K562 (cell line): ENCODE measurements around the gene KCND3. TPM values are rescaled to one million over a fixed set of nuclear protein-coding genes. Genes with fewer than 3 reads are reported as not detected.
A peak's percentile ranks its signal among the peaks of the same experiment; 100 is the strongest.

Experiments
- CCNT2 ChIP-seq: IDR thresholded peaks from 2 replicates; pipeline ENCODE4 v1.6.1; 2011; ENCODE audit warnings: borderline replicate concordance, low read depth, mild to moderate bottlenecking, moderate library complexity, mixed read lengths, low read length; ENCODE audit not compliant: insufficient read length; ENCODE audit errors: extremely low read depth
- LCOR ChIP-seq: sonication (generic); formaldehyde crosslinking; IDR thresholded peaks from 2 replicates; pipeline ENCODE4 v1.8.0; 2022; ENCODE audit warnings: mild to moderate bottlenecking, missing genetic modification reagents
- MEF2D ChIP-seq: conservative IDR thresholded peaks from 2 replicates; pipeline ENCODE4 v1.6.1; 2016; ENCODE audit warnings: low read depth, missing genetic modification characterization, missing compliant biosample characterization
- NR1H2 ChIP-seq: sonication (generic); formaldehyde crosslinking; IDR thresholded peaks from 2 replicates; pipeline ENCODE4 v1.4.0; 2020; ENCODE audit warnings: mild to moderate bottlenecking, missing genetic modification reagents
- POLR2H ChIP-seq: IDR thresholded peaks from 2 replicates; pipeline ENCODE4 v1.6.1; 2016; ENCODE audit warnings: missing genetic modification characterization, low read depth, mild to moderate bottlenecking, control low read depth, missing compliant biosample characterization, moderate library complexity
- ZNF717 ChIP-seq: fragments of 250-450 bp; sonication (Bioruptor Pico); IDR thresholded peaks from 2 replicates; pipeline ENCODE4 v1.5.0; 2021
- polyA plus RNA-seq, 8 experiments: library from polyadenylated mRNA; depleted of rRNA in 4 of 8; stranded (reverse) in 5 of 8; unstranded in 3 of 8; fragments of >200 nt; fragmentation: Nextera tagmentation in 2 of 8; fragmentation: Illumina TruSeq in 1 of 8; extraction: Ambion mirVana in 2 of 8; extraction: Trizol in 1 of 8; gene quantifications; 2 replicates each; pipeline versions ENCODE4 v1.2.1 to v1.2.3, GENCODE V29; 2011 to 2014; ENCODE audit warnings: inconsistent platforms in 1 of 8, missing spikeins in 1 of 8
- total RNA-seq, 7 experiments: library from RNA; depleted of rRNA in 6 of 7; stranded (reverse); fragments of >200 nt in 6 of 7; fragmentation: Illumina TruSeq in 2 of 7; extraction: Trizol in 2 of 7; gene quantifications; 2 replicates each; pipeline versions ENCODE4 v1.2.1 to v1.2.3, GENCODE V29; 2011 to 2021; ENCODE audit warnings: low replicate concordance in 1 of 7
- TF ChIP-seq, protein P1 (sequence below): sonication (generic); formaldehyde crosslinking; IDR thresholded peaks from 2 replicates; pipeline ENCODE4 v1.8.1; 2023; ENCODE audit warnings: missing genetic modification reagents, mild to moderate bottlenecking, borderline replicate concordance
- TF ChIP-seq, protein P2 (sequence below): fragments of 250-450 bp; sonication (Bioruptor Pico); IDR thresholded peaks from 2 replicates; pipeline ENCODE4 v1.4.0; 2020; ENCODE audit warnings: mild to moderate bottlenecking, moderate library complexity, borderline replicate concordance
- TF ChIP-seq, protein P3 (sequence below): fragments of 250-450 bp; sonication (Bioruptor Pico); IDR thresholded peaks from 2 replicates; pipeline ENCODE4 v1.5.0; 2021
- TF ChIP-seq, protein P4 (sequence below): fragments of 250-450 bp; sonication (Bioruptor Pico); IDR thresholded peaks from 2 replicates; pipeline ENCODE4 v1.5.0; 2022; ENCODE audit warnings: mild to moderate bottlenecking

KCND3 gene
- total and polyA plus RNA-seq, 9 of the 15 experiments (the other 6 are each of a cell fraction or from before 2014, with no cell fraction given), result not detected

DNA sequence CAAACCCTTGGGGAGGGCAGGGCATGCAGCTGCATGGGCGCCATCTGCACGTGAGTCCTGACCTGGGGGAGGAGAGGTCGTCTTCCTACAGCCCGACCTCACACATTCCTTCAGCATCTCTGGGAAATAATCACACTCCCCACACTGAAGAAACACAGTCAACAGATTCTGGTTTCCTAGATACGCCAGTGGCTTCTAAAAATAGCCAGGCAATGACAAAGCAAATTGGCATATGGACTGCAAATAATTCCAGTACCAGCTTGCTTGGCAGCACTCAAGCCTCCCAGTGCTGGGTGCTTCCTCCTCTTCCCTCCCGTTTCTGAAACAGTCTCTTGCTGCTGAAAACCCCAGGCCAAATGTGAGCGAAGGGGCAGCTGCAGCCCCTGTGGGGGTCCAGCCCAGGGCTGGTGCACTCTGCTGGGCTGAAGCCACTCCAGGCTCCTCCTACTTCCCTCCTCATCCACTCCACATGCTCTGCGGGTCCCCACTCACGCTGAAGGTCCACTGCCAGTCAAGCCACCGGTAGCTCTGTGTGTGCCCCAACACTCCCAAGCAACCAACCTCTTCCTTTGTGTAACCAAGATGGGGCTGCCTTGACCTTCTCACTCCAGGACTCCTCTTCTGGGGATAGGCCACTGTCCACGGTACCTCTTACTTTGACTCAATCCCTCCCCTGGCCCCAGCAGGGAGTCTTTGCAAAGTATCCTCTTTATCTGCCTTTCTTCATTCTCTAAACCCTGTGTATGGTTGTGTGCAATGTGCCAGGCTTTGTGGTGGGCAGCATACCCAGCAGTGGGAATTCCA lies 69.0 kb downstream of the KCND3 start (continued):
- TF ChIP-seq, protein P1, sequence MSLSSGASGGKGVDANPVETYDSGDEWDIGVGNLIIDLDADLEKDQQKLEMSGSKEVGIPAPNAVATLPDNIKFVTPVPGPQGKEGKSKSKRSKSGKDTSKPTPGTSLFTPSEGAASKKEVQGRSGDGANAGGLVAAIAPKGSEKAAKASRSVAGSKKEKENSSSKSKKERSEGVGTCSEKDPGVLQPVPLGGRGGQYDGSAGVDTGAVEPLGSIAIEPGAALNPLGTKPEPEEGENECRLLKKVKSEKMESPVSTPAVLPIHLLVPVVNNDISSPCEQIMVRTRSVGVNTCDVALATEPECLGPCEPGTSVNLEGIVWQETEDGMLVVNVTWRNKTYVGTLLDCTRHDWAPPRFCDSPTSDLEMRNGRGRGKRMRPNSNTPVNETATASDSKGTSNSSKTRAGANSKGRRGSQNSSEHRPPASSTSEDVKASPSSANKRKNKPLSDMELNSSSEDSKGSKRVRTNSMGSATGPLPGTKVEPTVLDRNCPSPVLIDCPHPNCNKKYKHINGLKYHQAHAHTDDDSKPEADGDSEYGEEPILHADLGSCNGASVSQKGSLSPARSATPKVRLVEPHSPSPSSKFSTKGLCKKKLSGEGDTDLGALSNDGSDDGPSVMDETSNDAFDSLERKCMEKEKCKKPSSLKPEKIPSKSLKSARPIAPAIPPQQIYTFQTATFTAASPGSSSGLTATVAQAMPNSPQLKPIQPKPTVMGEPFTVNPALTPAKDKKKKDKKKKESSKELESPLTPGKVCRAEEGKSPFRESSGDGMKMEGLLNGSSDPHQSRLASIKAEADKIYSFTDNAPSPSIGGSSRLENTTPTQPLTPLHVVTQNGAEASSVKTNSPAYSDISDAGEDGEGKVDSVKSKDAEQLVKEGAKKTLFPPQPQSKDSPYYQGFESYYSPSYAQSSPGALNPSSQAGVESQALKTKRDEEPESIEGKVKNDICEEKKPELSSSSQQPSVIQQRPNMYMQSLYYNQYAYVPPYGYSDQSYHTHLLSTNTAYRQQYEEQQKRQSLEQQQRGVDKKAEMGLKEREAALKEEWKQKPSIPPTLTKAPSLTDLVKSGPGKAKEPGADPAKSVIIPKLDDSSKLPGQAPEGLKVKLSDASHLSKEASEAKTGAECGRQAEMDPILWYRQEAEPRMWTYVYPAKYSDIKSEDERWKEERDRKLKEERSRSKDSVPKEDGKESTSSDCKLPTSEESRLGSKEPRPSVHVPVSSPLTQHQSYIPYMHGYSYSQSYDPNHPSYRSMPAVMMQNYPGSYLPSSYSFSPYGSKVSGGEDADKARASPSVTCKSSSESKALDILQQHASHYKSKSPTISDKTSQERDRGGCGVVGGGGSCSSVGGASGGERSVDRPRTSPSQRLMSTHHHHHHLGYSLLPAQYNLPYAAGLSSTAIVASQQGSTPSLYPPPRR (CRISPR knock-in tag), result no peak
- TF ChIP-seq POLR2H, result no peak
- TF ChIP-seq, protein P2, sequence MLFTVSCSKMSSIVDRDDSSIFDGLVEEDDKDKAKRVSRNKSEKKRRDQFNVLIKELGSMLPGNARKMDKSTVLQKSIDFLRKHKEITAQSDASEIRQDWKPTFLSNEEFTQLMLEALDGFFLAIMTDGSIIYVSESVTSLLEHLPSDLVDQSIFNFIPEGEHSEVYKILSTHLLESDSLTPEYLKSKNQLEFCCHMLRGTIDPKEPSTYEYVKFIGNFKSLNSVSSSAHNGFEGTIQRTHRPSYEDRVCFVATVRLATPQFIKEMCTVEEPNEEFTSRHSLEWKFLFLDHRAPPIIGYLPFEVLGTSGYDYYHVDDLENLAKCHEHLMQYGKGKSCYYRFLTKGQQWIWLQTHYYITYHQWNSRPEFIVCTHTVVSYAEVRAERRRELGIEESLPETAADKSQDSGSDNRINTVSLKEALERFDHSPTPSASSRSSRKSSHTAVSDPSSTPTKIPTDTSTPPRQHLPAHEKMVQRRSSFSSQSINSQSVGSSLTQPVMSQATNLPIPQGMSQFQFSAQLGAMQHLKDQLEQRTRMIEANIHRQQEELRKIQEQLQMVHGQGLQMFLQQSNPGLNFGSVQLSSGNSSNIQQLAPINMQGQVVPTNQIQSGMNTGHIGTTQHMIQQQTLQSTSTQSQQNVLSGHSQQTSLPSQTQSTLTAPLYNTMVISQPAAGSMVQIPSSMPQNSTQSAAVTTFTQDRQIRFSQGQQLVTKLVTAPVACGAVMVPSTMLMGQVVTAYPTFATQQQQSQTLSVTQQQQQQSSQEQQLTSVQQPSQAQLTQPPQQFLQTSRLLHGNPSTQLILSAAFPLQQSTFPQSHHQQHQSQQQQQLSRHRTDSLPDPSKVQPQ, result no peak
- TF ChIP-seq NR1H2, result no peak
- TF ChIP-seq, protein P3, sequence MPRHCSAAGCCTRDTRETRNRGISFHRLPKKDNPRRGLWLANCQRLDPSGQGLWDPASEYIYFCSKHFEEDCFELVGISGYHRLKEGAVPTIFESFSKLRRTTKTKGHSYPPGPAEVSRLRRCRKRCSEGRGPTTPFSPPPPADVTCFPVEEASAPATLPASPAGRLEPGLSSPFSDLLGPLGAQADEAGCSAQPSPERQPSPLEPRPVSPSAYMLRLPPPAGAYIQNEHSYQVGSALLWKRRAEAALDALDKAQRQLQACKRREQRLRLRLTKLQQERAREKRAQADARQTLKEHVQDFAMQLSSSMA, result no peak
- TF ChIP-seq LCOR, result no peak
- peak; percentile 87 for TF ChIP-seq MEF2D
- TF ChIP-seq, protein P4, sequence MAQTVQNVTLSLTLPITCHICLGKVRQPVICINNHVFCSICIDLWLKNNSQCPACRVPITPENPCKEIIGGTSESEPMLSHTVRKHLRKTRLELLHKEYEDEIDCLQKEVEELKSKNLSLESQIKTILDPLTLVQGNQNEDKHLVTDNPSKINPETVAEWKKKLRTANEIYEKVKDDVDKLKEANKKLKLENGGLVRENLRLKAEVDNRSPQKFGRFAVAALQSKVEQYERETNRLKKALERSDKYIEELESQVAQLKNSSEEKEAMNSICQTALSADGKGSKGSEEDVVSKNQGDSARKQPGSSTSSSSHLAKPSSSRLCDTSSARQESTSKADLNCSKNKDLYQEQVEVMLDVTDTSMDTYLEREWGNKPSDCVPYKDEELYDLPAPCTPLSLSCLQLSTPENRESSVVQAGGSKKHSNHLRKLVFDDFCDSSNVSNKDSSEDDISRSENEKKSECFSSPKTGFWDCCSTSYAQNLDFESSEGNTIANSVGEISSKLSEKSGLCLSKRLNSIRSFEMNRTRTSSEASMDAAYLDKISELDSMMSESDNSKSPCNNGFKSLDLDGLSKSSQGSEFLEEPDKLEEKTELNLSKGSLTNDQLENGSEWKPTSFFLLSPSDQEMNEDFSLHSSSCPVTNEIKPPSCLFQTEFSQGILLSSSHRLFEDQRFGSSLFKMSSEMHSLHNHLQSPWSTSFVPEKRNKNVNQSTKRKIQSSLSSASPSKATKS, result no peak
- TF ChIP-seq ZNF717 (CRISPR knock-in tag), result no peak
- TF ChIP-seq CCNT2, result no peak
